ENCODE measurements around the gene RBFOX1.

Gene RBFOX1

GRCh38 chr16:7422036-7422888 is 89.6 kb downstream of the RBFOX1 start:
- no peak for DNase-seq

GRCh38 chr16:7423434-7424044 is 90.9 kb downstream of the RBFOX1 start:
- DNase-seq, result no peak

GRCh38 chr16:7426161-7426560 is 93.5 kb downstream of the RBFOX1 start:
- no peak for DNase-seq

GRCh38 chr16:7431723-7432122 is 99.1 kb downstream of the RBFOX1 start:
- DNase-seq, result no peak

GRCh38 chr16:7436306-7436705 is 103.7 kb downstream of the RBFOX1 start:
- DNase-seq, result no peak

GRCh38 chr16:7437135-7437804 is 104.6 kb downstream of the RBFOX1 start:
- no peak for DNase-seq

GRCh38 chr16:7437843-7438242 is 105.2 kb downstream of the RBFOX1 start:
- no peak for DNase-seq

- no peak for DNase-seq
Measured at GRCh38 chr16:7438601-7439000, 106.0 kb downstream of the RBFOX1 start.

GRCh38 chr16:7439518-7439917 is 106.9 kb downstream of the RBFOX1 start:
- DNase-seq, result no peak

- no peak for DNase-seq
Measured at GRCh38 chr16:7440886-7441400, 108.3 kb downstream of the RBFOX1 start.

GRCh38 chr16:7442050-7442449 is 109.4 kb downstream of the RBFOX1 start:
- DNase-seq, result no peak

- no peak for DNase-seq
Measured at GRCh38 chr16:7443142-7443541, 110.5 kb downstream of the RBFOX1 start.

GRCh38 chr16:7443648-7444365 is 111.2 kb downstream of the RBFOX1 start:
- no peak for DNase-seq

- no peak for DNase-seq
Measured at GRCh38 chr16:7449306-7449705, 116.7 kb downstream of the RBFOX1 start.

GRCh38 chr16:7449808-7450207 is 117.2 kb downstream of the RBFOX1 start:
- DNase-seq, result no peak

- no peak for DNase-seq
Measured at GRCh38 chr16:7450440-7450839, 117.8 kb downstream of the RBFOX1 start.

- DNase-seq, result no peak
Measured at GRCh38 chr16:7452090-7452489, 119.4 kb downstream of the RBFOX1 start.

GRCh38 chr16:7456211-7456610 is 123.6 kb downstream of the RBFOX1 start:
- DNase-seq, result no peak

GRCh38 chr16:7458144-7458543 is 125.5 kb downstream of the RBFOX1 start:
- DNase-seq, result no peak

- no peak for DNase-seq
Measured at GRCh38 chr16:7470344-7470743, 137.7 kb downstream of the RBFOX1 start.

- no peak for DNase-seq
Measured at GRCh38 chr16:7471268-7471667, 138.6 kb downstream of the RBFOX1 start.

GRCh38 chr16:7482032-7482431 is 149.4 kb downstream of the RBFOX1 start:
- DNase-seq, result no peak

All from hematopoietic multipotent progenitor cell treated with erythropoietin and hydrocortisone succinate and interleukin-3 and kit ligand, for 8 days (in vitro differentiated cells).